GM23248 (cell line): ENCODE results near the gene KDELR3. TPM values are rescaled to one million over a fixed set of nuclear protein-coding genes. Genes with fewer than 3 reads are reported as not detected.

Source experiments
- DNase-seq: peaks from one replicate; pipeline ENCODE4 v3.0.0-alpha.2; 2015
- H2AFZ ChIP-seq: fragments of 200-600 bp; sonication (generic); 2 replicates; pipeline ENCODE4 v1.6.1; 2016; ENCODE audit warnings: antibody characterized with exemption
- H3F3A ChIP-seq: fragments of 200-600 bp; sonication (generic); 2 replicates; pipeline ENCODE4 v1.6.1; 2016; ENCODE audit warnings: mild to moderate bottlenecking, antibody characterized with exemption, mixed run types; ENCODE audit not compliant: insufficient read depth
- H3K27ac ChIP-seq: fragments of 200-600 bp; sonication (generic); 2 replicates; pipeline ENCODE4 v1.5.1; 2016; ENCODE audit warnings: mild to moderate bottlenecking
- H3K27me3 ChIP-seq: fragments of 200-600 bp; sonication (generic); replicated peaks from 2 replicates; pipeline ENCODE4 v1.6.1; 2016; ENCODE audit warnings: mild to moderate bottlenecking; ENCODE audit not compliant: insufficient read depth
- H3K36me3 ChIP-seq: fragments of 200-600 bp; sonication (generic); 2 replicates; pipeline ENCODE4 v1.6.1; 2016; ENCODE audit warnings: low read depth, mild to moderate bottlenecking
- H3K4me1 ChIP-seq: fragments of 200-600 bp; sonication (generic); 2 replicates; pipeline ENCODE4 v1.6.1; 2016; ENCODE audit warnings: mild to moderate bottlenecking; ENCODE audit not compliant: insufficient read depth
- H3K4me2 ChIP-seq: fragments of 200-600 bp; sonication (generic); one replicate; pipeline ENCODE4 v1.6.1; 2016; ENCODE audit warnings: mild to moderate bottlenecking; ENCODE audit not compliant: unreplicated experiment
- H3K4me3 ChIP-seq: fragments of 200-600 bp; sonication (generic); 2 replicates; pipeline ENCODE4 v1.5.1; 2016; ENCODE audit warnings: mild to moderate bottlenecking
- H3K79me2 ChIP-seq: fragments of 200-600 bp; sonication (generic); 2 replicates; pipeline ENCODE4 v1.6.1; 2016; ENCODE audit warnings: mild to moderate bottlenecking; ENCODE audit not compliant: insufficient read depth
- H3K9ac ChIP-seq: fragments of 200-600 bp; sonication (generic); 2 replicates; pipeline ENCODE4 v1.6.1; 2016; ENCODE audit warnings: mild to moderate bottlenecking
- H3K9me2 ChIP-seq: fragments of 200-600 bp; sonication (generic); 2 replicates; pipeline ENCODE4 v1.6.1; 2016; ENCODE audit warnings: mixed run types, mild to moderate bottlenecking, moderate library complexity; ENCODE audit not compliant: insufficient read depth
- H3K9me3 ChIP-seq: fragments of 200-600 bp; sonication (generic); one replicate; pipeline ENCODE4 v1.6.1; 2017; ENCODE audit warnings: low read depth
- H4K20me1 ChIP-seq: fragments of 200-600 bp; sonication (generic); 2 replicates; pipeline ENCODE4 v1.6.0; 2016; ENCODE audit not compliant: insufficient read depth
- EZH2 ChIP-seq: fragments of 200-600 bp; sonication (generic); IDR thresholded peaks from 2 replicates; pipeline ENCODE4 v1.6.1; 2018; ENCODE audit warnings: antibody characterized with exemption, mild to moderate bottlenecking; ENCODE audit not compliant: insufficient read depth, poor library complexity, severe bottlenecking
- EZH2phosphoT487 ChIP-seq: fragments of 200-600 bp; sonication (generic); IDR thresholded peaks from 2 replicates; pipeline ENCODE4 v1.6.1; 2018; ENCODE audit warnings: antibody characterized with exemption, moderate library complexity, mild to moderate bottlenecking, low read depth; ENCODE audit not compliant: insufficient read depth
- WGBS, 2 experiments: methylation state at CpG; one replicate each; pipeline ENCODE4 v1.1.6; 2015 to 2017; ENCODE audit warnings: low lambda C conversion rate in 2 of 2, low coverage in 1 of 2; ENCODE audit errors: missing lambda C conversion rate in 2 of 2; 5-methylcytosine and 5-hydroxymethylcytosine counted together
- in situ Hi-C: fragments of 300-500 bp; cut with MboI; formaldehyde crosslinking; loops from 2 replicates; pipeline ENCODE4 v1.15.0; 2020
- polyA plus RNA-seq: library from polyadenylated mRNA; unstranded; fragments of >200 nt; fragmentation: Nextera tagmentation; extraction: Ambion mirVana; gene quantifications from 2 replicates; pipeline ENCODE4 v1.2.1, GENCODE V29; 2016
- total RNA-seq: library from RNA; depleted of rRNA; stranded (reverse); fragments of >200 nt; shearing (Covaris generic); gene quantifications from 2 replicates; pipeline ENCODE4 v1.2.3, GENCODE V29; 2014

Gene KDELR3
- total and polyA plus RNA-seq, 2 experiments from 2014 or later: 191 to 326 TPM

DNA sequence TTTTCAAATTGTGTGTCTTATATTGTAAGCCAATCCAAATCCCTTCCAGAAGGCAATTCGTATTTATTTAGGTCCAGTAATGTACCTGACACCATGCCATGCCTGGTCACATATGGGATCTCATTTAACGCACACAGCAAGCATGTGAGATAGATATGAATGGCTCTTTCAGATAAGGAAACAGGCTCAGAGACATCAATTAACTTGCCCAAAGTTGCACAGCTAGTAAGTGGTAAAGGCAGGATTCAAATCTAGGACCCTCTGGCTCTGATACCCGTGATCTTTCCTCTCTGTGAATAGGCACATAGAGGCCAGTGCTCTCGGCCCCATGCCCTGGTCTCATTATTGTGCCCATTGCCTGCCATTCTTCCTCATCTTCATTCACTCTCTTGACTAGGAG lies 47.2 kb upstream of the KDELR3 start:
- Histone ChIP-seq H3K4me2 (no peak overlapping the region), H2AFZ (no peak overlapping the region), H3F3A (no peaks in the 10 kb centered on the region), H3K9me3 (no peaks in the 10 kb centered on the region), H3K36me3 (no peaks in the 10 kb centered on the region), H3K27ac (no peak overlapping the region), H4K20me1 (no peaks in the 10 kb centered on the region), H3K27me3 (no peaks in the 10 kb centered on the region), H3K79me2 (no peaks in the 10 kb centered on the region), H3K9me2 (no peaks in the 10 kb centered on the region), H3K4me1 (no peaks in the 10 kb centered on the region), H3K4me3 (no peak overlapping the region), H3K9ac (no peak overlapping the region)
- no peak for DNase-seq
- 69 to 74% methylated on average over 4 of the region's 4 CpGs for WGBS, 2 experiments
- in situ Hi-C loops: no loop called here
- TF ChIP-seq EZH2 (no peak), EZH2phosphoT487 (no peak)

DNA sequence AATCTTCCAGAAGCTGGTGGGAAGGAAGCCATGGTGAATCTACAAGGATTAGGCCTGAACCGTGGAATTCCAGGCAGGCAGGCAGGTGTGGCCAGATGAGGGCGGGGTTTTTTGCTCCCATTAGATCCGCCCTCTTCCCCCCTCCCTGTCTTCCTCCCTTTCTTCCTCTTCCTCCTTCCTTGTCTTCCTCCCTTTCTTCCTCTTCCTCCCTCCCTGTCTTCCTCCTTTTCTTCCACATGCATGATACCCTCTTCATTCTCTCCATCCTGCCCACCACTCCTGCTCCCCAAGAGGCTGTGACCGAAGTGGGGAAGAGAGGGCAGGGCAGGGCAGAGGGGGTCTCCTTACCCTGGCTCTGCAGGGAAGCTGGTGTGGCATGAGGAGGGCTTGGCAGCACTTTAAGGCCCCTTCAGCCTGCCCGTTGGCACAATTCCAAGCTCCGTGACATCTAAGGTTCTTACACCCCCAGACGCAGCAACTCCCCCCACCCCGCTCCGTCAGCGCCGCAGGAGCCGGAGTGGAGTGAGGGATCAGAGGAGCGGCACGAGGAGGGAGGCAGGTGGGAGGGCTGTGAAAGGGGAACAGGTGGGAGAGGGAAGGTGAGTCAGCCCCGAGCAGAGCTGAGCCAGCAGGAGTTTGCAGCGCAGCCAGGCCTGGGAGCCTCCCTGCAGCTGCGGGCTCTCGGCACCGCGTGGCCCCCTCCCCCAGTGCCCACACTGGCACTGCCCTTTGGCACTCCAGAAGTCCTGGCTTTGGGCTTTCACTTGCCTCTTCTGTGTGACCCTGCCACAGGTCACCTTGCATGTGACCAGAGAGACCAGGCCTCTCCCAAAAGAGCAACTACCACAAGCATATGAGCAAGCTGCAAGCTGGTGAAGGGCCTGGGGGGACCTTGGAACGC lies 45.0 kb upstream of the KDELR3 start:
- Histone ChIP-seq H3K79me2 (no peaks in the 10 kb centered on the region), H3K36me3 (no peaks in the 10 kb centered on the region), H3K9me2 (no peaks in the 10 kb centered on the region), H2AFZ (no peak overlapping the region), H3K27ac (no peak overlapping the region), H3F3A (no peaks in the 10 kb centered on the region), H3K4me2 (no peak overlapping the region), H3K9ac (no peak overlapping the region), H3K4me1 (no peaks in the 10 kb centered on the region), H4K20me1 (no peaks in the 10 kb centered on the region), H3K27me3 (no peaks in the 10 kb centered on the region), H3K9me3 (no peaks in the 10 kb centered on the region), H3K4me3 (no peak overlapping the region)
- 74 to 76% methylated on average over 20 to 21 of the region's 21 CpGs for WGBS, 2 experiments
- DNase-seq: no peak
- in situ Hi-C loops: no loop called here
- TF ChIP-seq EZH2phosphoT487: no peak
- TF ChIP-seq EZH2: no peak

DNA sequence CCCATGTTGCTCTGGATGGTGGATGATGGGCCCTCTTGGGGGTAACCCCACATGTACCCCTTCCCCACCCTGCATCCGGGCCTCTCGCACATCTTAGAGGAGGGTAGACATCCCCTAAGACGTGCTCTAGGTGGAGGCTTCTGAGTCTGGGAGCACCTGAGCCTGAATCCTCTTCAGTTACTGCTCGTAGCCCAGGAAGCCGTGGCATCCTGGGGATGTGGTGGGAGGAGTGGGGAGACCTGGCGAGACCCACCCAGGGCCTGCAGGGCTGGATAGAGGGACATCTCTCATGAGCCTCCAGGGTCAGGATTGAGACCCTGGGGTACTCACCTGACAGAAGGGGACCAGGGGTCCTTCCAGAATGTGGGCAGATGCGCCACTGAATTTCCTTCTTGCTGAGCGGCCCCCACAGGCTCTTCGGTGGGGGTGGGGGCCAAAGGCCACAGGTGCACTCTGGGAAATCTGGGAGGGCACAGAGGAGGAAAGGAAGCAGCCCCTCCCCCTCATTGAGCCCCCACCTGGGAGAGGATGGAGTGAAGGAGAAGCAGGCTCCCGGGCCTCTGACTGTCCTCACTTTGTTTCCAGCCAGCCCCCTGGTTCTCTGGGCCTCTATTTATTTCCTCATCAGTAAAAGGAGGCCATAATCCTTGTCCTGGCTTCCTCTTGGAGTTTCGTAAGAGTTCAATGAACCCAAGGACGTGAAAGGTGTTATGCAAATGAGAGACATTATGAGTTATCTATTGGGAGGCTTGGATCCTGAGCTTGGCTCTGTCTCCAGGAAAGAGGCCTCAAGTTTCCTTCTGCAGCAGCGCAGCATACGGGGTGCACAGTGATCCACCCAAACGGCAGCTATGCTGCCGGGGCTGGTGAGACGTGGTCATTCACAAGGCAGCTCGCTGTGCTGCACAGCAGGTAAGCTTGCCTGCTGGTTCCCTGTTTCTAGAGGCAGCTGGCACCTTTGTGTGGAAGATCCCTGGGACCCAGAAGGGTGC lies 44.1 kb upstream of the KDELR3 start:
- Histone ChIP-seq H3K4me3 (no peak overlapping the region), H3F3A (no peaks in the 10 kb centered on the region), H4K20me1 (no peaks in the 10 kb centered on the region), H3K4me2 (no peak overlapping the region), H3K27me3 (no peaks in the 10 kb centered on the region), H3K27ac (no peak overlapping the region), H3K9me3 (no peaks in the 10 kb centered on the region), H3K79me2 (no peaks in the 10 kb centered on the region), H2AFZ (no peak overlapping the region), H3K9me2 (no peaks in the 10 kb centered on the region), H3K4me1 (no peaks in the 10 kb centered on the region), H3K9ac (no peak overlapping the region), H3K36me3 (no peaks in the 10 kb centered on the region)
- in situ Hi-C loops: no loop called here
- 79 to 86% methylated on average over 16 to 18 of the region's 18 CpGs for WGBS, 2 experiments
- TF ChIP-seq EZH2 (no peak), EZH2phosphoT487 (no peak)
- DNase-seq: no peak

DNA sequence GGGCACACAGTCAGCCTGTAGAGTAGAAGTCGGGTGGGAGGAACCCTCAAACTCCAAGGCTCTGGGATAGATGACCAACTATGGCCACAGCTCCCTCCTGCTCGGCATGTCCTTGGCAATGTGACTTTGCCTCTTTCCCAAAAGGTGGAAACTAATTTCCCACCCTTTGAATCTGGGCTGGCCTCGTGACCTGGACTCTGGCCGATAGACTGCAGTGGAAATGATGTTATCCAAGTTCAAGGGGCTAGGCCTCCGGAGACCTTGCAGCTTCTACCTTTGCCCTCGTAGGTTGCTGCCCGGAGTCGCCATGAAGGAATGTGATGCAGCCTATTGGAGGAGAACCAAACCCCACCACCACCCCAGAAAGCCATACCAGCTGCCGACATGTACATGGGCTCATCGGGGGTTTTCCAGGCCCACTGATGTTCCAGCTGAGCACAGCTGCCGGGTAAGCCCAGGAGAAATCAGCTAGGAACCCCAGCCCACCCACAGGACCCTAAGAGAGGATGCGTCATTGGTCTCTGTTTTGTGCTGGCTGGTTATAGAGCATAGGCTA lies 43.3 kb upstream of the KDELR3 start:
- in situ Hi-C loops: no loop called here
- H3K4me2 ChIP-seq: no peak overlapping the region
- TF ChIP-seq EZH2phosphoT487 (no peak), EZH2 (no peak)
- H3K9ac ChIP-seq: no peak overlapping the region
- WGBS, 2 experiments: 85 to 88% methylated on average over 12 of the region's 12 CpGs
- no peak for DNase-seq
- H3K79me2 ChIP-seq: no peaks in the 10 kb centered on the region
- no peak overlapping the region for H3K27ac ChIP-seq
- no peak overlapping the region for H2AFZ ChIP-seq
- H3F3A ChIP-seq: no peaks in the 10 kb centered on the region
- H3K9me3 ChIP-seq: no peaks in the 10 kb centered on the region
- no peaks in the 10 kb centered on the region for H3K27me3 ChIP-seq
- H3K9me2 ChIP-seq: no peaks in the 10 kb centered on the region
- H3K4me3 ChIP-seq: no peak overlapping the region
- no peaks in the 10 kb centered on the region for H3K36me3 ChIP-seq
- no peaks in the 10 kb centered on the region for H3K4me1 ChIP-seq
- no peaks in the 10 kb centered on the region for H4K20me1 ChIP-seq
